Measurements from ENCODE around the gene SLC10A7. TPM values are rescaled to one million over a fixed set of nuclear protein-coding genes. Genes with fewer than 3 reads are reported as not detected.

Gene SLC10A7
- total and polyA plus RNA-seq, 2 experiments from 2014 or later, result 0.81 to 4.3 TPM

DNA sequence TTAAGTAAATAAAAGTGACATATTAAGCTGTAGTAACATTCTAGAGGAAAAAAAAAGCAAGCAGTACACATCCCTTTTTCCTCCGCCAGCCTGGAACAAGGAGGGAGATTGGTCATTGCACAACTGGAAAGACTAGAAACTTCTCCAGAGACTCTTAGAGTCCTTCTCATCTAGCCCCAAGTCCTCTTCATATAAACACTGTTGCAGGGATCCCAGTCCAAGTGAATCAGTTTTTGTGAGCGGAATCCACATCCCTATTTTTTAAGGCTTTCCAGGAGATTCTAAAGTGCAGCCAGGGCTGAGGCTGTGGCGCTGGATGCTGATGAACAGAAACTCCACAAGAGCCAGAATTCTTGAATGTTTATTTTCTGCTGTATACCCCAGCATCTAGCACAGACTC, 283.6 kb downstream of the SLC10A7 start (continued):
- TF ChIP-seq, protein P1, sequence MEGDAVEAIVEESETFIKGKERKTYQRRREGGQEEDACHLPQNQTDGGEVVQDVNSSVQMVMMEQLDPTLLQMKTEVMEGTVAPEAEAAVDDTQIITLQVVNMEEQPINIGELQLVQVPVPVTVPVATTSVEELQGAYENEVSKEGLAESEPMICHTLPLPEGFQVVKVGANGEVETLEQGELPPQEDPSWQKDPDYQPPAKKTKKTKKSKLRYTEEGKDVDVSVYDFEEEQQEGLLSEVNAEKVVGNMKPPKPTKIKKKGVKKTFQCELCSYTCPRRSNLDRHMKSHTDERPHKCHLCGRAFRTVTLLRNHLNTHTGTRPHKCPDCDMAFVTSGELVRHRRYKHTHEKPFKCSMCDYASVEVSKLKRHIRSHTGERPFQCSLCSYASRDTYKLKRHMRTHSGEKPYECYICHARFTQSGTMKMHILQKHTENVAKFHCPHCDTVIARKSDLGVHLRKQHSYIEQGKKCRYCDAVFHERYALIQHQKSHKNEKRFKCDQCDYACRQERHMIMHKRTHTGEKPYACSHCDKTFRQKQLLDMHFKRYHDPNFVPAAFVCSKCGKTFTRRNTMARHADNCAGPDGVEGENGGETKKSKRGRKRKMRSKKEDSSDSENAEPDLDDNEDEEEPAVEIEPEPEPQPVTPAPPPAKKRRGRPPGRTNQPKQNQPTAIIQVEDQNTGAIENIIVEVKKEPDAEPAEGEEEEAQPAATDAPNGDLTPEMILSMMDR (conservative IDR thresholded peaks at IDR 0.05; ENCODE audit: low read depth in 2 of 2), result no peak
- no peak for TF ChIP-seq EZH2 (IDR thresholded peaks at IDR 0.05; ENCODE audit: low read depth, unreplicated experiment)
- TF ChIP-seq CREB1 (CRISPR knock-in tag; IDR thresholded peaks at IDR 0.05; ENCODE audit: low read depth), result no peak
- TF ChIP-seq, protein P2, sequence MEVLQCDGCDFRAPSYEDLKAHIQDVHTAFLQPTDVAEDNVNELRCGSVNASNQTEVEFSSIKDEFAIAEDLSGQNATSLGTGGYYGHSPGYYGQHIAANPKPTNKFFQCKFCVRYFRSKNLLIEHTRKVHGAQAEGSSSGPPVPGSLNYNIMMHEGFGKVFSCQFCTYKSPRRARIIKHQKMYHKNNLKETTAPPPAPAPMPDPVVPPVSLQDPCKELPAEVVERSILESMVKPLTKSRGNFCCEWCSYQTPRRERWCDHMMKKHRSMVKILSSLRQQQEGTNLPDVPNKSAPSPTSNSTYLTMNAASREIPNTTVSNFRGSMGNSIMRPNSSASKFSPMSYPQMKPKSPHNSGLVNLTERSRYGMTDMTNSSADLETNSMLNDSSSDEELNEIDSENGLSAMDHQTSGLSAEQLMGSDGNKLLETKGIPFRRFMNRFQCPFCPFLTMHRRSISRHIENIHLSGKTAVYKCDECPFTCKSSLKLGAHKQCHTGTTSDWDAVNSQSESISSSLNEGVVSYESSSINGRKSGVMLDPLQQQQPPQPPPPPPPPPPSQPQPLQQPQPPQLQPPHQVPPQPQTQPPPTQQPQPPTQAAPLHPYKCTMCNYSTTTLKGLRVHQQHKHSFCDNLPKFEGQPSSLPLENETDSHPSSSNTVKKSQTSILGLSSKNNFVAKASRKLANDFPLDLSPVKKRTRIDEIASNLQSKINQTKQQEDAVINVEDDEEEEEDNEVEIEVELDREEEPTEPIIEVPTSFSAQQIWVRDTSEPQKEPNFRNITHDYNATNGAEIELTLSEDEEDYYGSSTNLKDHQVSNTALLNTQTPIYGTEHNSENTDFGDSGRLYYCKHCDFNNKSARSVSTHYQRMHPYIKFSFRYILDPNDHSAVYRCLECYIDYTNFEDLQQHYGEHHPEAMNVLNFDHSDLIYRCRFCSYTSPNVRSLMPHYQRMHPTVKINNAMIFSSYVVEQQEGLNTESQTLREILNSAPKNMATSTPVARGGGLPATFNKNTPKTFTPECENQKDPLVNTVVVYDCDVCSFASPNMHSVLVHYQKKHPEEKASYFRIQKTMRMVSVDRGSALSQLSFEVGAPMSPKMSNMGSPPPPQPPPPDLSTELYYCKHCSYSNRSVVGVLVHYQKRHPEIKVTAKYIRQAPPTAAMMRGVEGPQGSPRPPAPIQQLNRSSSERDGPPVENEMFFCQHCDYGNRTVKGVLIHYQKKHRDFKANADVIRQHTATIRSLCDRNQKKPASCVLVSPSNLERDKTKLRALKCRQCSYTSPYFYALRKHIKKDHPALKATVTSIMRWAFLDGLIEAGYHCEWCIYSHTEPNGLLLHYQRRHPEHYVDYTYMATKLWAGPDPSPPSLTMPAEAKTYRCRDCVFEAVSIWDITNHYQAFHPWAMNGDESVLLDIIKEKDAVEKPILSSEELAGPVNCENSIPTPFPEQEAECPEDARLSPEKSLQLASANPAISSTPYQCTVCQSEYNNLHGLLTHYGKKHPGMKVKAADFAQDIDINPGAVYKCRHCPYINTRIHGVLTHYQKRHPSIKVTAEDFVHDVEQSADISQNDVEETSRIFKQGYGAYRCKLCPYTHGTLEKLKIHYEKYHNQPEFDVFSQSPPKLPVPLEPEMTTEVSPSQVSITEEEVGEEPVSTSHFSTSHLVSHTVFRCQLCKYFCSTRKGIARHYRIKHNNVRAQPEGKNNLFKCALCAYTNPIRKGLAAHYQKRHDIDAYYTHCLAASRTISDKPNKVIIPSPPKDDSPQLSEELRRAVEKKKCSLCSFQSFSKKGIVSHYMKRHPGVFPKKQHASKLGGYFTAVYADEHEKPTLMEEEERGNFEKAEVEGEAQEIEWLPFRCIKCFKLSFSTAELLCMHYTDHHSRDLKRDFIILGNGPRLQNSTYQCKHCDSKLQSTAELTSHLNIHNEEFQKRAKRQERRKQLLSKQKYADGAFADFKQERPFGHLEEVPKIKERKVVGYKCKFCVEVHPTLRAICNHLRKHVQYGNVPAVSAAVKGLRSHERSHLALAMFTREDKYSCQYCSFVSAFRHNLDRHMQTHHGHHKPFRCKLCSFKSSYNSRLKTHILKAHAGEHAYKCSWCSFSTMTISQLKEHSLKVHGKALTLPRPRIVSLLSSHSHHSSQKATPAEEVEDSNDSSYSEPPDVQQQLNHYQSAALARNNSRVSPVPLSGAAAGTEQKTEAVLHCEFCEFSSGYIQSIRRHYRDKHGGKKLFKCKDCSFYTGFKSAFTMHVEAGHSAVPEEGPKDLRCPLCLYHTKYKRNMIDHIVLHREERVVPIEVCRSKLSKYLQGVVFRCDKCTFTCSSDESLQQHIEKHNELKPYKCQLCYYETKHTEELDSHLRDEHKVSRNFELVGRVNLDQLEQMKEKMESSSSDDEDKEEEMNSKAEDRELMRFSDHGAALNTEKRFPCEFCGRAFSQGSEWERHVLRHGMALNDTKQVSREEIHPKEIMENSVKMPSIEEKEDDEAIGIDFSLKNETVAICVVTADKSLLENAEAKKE (CRISPR knock-in tag; IDR thresholded peaks at IDR 0.05), result no peak
- TF ChIP-seq POLR2AphosphoS5 (IDR thresholded peaks at IDR 0.05; ENCODE audit: low read depth), result no peak

DNA sequence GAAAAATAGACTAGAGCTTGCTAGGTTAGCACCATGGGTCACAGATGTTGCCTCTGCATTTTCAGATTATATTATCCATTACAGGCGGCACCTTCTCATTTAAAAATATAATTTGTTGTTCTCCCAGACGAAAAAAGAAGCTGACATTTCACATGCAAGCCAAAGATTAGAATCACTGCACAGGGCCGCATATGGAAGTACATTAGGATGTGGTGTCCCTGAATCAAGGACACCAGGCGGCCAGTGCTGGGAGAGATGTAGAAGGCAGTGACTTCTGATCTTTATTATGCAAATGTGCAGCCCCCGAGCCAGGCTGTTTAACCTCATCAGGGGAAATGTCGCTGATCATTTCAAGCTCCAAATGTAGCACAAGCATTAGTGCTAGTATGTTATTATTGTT, 284.6 kb downstream of the SLC10A7 start:
- ATAC-seq (no peak), DNase-seq (ENCODE audit: low spot score) (no peak)
- no peak overlapping the region for H3K27ac ChIP-seq (ENCODE audit: low read depth)
- H4K20me1 ChIP-seq (replicated peaks; ENCODE audit: insufficient read depth), result no peaks in the 10 kb centered on the region
- peaks cover 5% of the 10 kb centered on the region; the same call in 1 of the 2 replicates for H3K9me2 ChIP-seq (ENCODE audit: insufficient read depth)
- peaks cover 6% of the 10 kb centered on the region for H3K4me1 ChIP-seq (ENCODE audit: insufficient read depth)
- no peaks in the 10 kb centered on the region for H3F3A ChIP-seq (replicated peaks; ENCODE audit: low read depth)
- peaks cover 2% of the 10 kb centered on the region; the same call in 1 of the 3 replicates for H3K9me3 Mint-ChIP-seq
- H3K27ac Mint-ChIP-seq, result no peak overlapping the region
- H3K36me3 ChIP-seq (ENCODE audit: insufficient read depth), result no peaks in the 10 kb centered on the region
- no peak overlapping the region for H3K4me3 ChIP-seq
- no peak overlapping the region for H3K4me2 ChIP-seq
- H2AFZ ChIP-seq, result no peak overlapping the region
- H3K27me3 Mint-ChIP-seq (ENCODE audit: insufficient read depth, low read depth, poor library complexity), result no peaks in the 10 kb centered on the region
- H3K79me2 ChIP-seq (replicated peaks; ENCODE audit: insufficient read depth), result no peaks in the 10 kb centered on the region
- no peaks in the 10 kb centered on the region for H3K36me3 Mint-ChIP-seq (ENCODE audit: low read depth)
- H3K4me1 Mint-ChIP-seq, result peaks cover 13% of the 10 kb centered on the region
- H3K27me3 ChIP-seq (ENCODE audit: insufficient read depth), result no peaks in the 10 kb centered on the region
- H3K4me3 Mint-ChIP-seq, result no peak overlapping the region
- TF ChIP-seq, protein P3, sequence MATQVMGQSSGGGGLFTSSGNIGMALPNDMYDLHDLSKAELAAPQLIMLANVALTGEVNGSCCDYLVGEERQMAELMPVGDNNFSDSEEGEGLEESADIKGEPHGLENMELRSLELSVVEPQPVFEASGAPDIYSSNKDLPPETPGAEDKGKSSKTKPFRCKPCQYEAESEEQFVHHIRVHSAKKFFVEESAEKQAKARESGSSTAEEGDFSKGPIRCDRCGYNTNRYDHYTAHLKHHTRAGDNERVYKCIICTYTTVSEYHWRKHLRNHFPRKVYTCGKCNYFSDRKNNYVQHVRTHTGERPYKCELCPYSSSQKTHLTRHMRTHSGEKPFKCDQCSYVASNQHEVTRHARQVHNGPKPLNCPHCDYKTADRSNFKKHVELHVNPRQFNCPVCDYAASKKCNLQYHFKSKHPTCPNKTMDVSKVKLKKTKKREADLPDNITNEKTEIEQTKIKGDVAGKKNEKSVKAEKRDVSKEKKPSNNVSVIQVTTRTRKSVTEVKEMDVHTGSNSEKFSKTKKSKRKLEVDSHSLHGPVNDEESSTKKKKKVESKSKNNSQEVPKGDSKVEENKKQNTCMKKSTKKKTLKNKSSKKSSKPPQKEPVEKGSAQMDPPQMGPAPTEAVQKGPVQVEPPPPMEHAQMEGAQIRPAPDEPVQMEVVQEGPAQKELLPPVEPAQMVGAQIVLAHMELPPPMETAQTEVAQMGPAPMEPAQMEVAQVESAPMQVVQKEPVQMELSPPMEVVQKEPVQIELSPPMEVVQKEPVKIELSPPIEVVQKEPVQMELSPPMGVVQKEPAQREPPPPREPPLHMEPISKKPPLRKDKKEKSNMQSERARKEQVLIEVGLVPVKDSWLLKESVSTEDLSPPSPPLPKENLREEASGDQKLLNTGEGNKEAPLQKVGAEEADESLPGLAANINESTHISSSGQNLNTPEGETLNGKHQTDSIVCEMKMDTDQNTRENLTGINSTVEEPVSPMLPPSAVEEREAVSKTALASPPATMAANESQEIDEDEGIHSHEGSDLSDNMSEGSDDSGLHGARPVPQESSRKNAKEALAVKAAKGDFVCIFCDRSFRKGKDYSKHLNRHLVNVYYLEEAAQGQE (IDR thresholded peaks at IDR 0.05; ENCODE audit: unreplicated experiment), result no peak

Data from GM23338 (cell line).